OCI-LY3 (cell line): ENCODE data around the gene ATF6.
"Not testable (repeated sequence)": the region's sequence is repeated elsewhere in the genome, so short reads cannot be mapped to it uniquely, and the experiment has no call there.

Experiments
- H2AFZ ChIP-seq: fragments of 200-600, 300-600 bp; shearing (Covaris generic); 2 replicates; pipeline ENCODE4 v1.6.0; 2014; ENCODE audit warnings: antibody characterized with exemption, low read depth, low read length
- H3K27ac ChIP-seq: fragments of 200-600, 300-600 bp; sonication (generic); 2 replicates; pipeline ENCODE4 v1.5.1; 2014; ENCODE audit warnings: mild to moderate bottlenecking, low read length, moderate library complexity, mixed read lengths
- H3K27me3 ChIP-seq: fragments of 200-600, 300-600 bp; sonication (generic); 2 replicates; pipeline ENCODE4 v1.6.1; 2014; ENCODE audit warnings: low read depth, low read length, mixed read lengths
- H3K36me3 ChIP-seq: fragments of 200-600, 300-600 bp; sonication (generic); replicated peaks from 2 replicates; pipeline ENCODE3; 2014; ENCODE audit warnings: low read depth, low read length, mixed read lengths
- H3K4me1 ChIP-seq: fragments of 300-600, 200-600 bp; sonication (generic); 2 replicates; pipeline ENCODE4 v1.6.1; 2014; ENCODE audit warnings: low read length, mixed read lengths
- H3K4me2 ChIP-seq: fragments of 200-600, 300-600 bp; sonication (generic); 2 replicates; pipeline ENCODE4 v1.6.1; 2014; ENCODE audit warnings: low read length, mixed read lengths
- H3K4me3 ChIP-seq: fragments of 300-600, 200-600 bp; sonication (generic); 2 replicates; pipeline ENCODE4 v1.5.1; 2014; ENCODE audit warnings: antibody characterized with exemption, mild to moderate bottlenecking, low read length, moderate library complexity
- H3K79me2 ChIP-seq: fragments of 300-600, 200-600 bp; shearing (Covaris generic); 2 replicates; pipeline ENCODE4 v1.6.1; 2014; ENCODE audit warnings: mild to moderate bottlenecking, low read length, mixed read lengths
- H3K9ac ChIP-seq: fragments of 300-600, 200-600 bp; shearing (Covaris generic); 2 replicates; pipeline ENCODE4 v1.6.0; 2014; ENCODE audit warnings: mild to moderate bottlenecking, low read length, moderate library complexity
- H3K9me3 ChIP-seq: fragments of 200-600, 300-600 bp; shearing (Covaris generic); 2 replicates; pipeline ENCODE4 v1.6.1; 2014; ENCODE audit warnings: low read length, mixed read lengths; ENCODE audit not compliant: insufficient read depth
- H4K20me1 ChIP-seq: fragments of 200-600, 300-600 bp; sonication (generic); 2 replicates; pipeline ENCODE4 v1.6.1; 2016; ENCODE audit warnings: low read length, mixed read lengths; ENCODE audit not compliant: insufficient read depth
- CTCF ChIP-seq: fragments of 200-600, 300-600 bp; sonication (generic); IDR thresholded peaks from 2 replicates; pipeline ENCODE4 v1.5.1; 2014; ENCODE audit warnings: antibody characterized with exemption, low read length, low read depth
- EZH2phosphoT487 ChIP-seq: fragments of 200-600 bp; shearing (Covaris generic); IDR thresholded peaks from 2 replicates; pipeline ENCODE4 v1.6.1; 2018; ENCODE audit warnings: antibody characterized with exemption, mixed run types, low read depth

The ATF6 gene

DNA sequence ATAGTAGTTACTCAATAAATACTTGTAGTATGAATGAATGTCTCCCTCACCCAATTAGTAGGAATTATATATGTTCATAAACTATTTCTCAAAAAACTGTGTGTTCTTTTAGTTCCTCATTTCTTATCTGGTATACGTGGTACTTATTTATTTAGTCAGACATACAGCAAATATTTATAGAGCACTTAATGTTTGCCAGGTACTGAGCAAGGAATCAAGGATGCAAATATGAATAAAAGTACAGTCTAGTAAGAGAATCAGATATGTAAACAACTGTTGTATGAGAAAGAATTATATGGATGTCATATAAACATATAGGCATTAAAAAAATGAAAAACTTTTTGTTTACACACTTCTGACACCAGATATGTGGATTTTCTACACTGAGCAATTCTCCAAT is 58.5 kb downstream of the ATF6 start:
- H3K27me3 ChIP-seq = no peaks in the 10 kb centered on the region
- no peaks in the 10 kb centered on the region for H3K9me3 ChIP-seq
- H3K4me1 ChIP-seq = no peaks in the 10 kb centered on the region
- H3K79me2 ChIP-seq = no peaks in the 10 kb centered on the region
- H3K4me2 ChIP-seq = no peak overlapping the region
- H3K9ac ChIP-seq = no peak overlapping the region
- TF ChIP-seq CTCF (no peak), EZH2phosphoT487 (no peak)
- H4K20me1 ChIP-seq = no peaks in the 10 kb centered on the region
- H2AFZ ChIP-seq = no peak overlapping the region
- H3K4me3 ChIP-seq = no peak overlapping the region
- H3K36me3 ChIP-seq = peaks cover 20% of the 10 kb centered on the region
- no peak overlapping the region for H3K27ac ChIP-seq

DNA sequence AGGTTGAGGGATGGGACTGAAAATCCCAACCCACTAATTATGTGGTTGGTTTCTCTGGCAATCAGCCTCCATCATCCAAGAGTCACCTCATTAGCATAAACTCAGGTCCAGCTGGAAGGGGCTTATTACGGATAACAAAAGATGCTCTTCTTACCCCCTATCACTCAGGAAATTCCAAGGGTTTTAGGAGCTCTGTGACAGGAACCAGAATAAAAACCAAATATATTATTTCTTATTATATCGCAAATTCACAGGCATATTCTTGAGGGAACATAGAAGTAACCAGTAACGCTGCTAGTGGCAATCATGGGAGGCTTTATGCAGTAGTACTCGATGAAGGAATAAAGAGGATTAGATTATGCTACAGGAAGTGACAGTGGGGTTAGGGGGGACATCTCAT is 59.7 kb downstream of the ATF6 start:
- H3K36me3 ChIP-seq = peaks cover 20% of the 10 kb centered on the region
- H4K20me1 ChIP-seq = no peaks in the 10 kb centered on the region
- no peaks in the 10 kb centered on the region for H3K27me3 ChIP-seq
- H3K9ac ChIP-seq = no peak overlapping the region
- H3K9me3 ChIP-seq = no peaks in the 10 kb centered on the region
- TF ChIP-seq EZH2phosphoT487 (no peak), CTCF (no peak)
- H3K4me1 ChIP-seq = no peaks in the 10 kb centered on the region
- H3K79me2 ChIP-seq = no peaks in the 10 kb centered on the region
- H3K4me3 ChIP-seq = no peak overlapping the region
- no peak overlapping the region for H3K4me2 ChIP-seq
- H3K27ac ChIP-seq = no peak overlapping the region
- no peak overlapping the region for H2AFZ ChIP-seq

DNA sequence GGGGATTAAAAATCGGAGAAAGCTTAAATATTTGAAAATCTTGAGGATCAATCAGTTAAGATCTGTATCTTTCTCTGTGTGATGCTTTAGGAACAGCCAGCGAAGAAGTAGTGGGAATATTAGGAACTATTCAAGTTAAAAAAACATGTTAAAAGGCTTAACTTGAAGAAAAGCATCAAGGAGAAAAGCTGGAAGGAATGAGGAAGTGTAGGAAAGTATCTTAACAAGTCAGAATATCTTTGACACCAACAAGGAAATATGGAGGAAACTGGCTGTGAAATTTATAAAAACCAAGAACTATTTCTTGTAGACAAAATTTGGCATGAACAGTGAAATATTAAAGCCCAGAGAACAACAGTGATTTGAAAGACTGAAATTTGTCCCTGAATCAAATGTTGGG is 60.4 kb downstream of the ATF6 start:
- no peak overlapping the region for H2AFZ ChIP-seq
- H3K9me3 ChIP-seq = no peaks in the 10 kb centered on the region
- H3K36me3 ChIP-seq = peaks cover 14% of the 10 kb centered on the region
- no peak overlapping the region for H3K27ac ChIP-seq
- no peak overlapping the region for H3K4me3 ChIP-seq
- no peaks in the 10 kb centered on the region for H4K20me1 ChIP-seq
- no peak overlapping the region for H3K9ac ChIP-seq
- H3K79me2 ChIP-seq = no peaks in the 10 kb centered on the region
- H3K4me2 ChIP-seq = no peak overlapping the region
- H3K4me1 ChIP-seq = no peaks in the 10 kb centered on the region
- H3K27me3 ChIP-seq = no peaks in the 10 kb centered on the region
- TF ChIP-seq EZH2phosphoT487 (no peak), CTCF (no peak)

DNA sequence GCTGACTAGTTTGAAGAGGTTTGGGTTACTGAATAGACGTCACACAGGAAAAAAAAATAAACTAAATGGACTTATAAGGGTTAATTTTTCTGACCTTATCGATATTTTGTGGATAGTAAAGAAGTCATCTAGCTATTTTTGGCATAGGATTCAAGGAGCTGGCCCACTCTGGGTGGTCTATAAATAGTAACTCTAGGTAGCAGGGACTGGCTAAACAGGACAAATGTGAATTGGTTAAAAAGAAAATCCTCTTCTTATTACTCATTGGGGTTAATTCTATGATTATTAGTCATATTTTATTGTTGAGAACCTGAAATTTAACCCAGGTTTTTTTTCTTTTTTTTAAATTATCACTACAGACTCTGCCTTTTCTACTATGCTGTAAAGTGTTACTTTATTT is 61.7 kb downstream of the ATF6 start:
- H3K4me1 ChIP-seq = no peaks in the 10 kb centered on the region
- H3K36me3 ChIP-seq = peaks cover 13% of the 10 kb centered on the region
- no peaks in the 10 kb centered on the region for H3K79me2 ChIP-seq
- no peak overlapping the region for H3K9ac ChIP-seq
- H3K9me3 ChIP-seq = no peaks in the 10 kb centered on the region
- no peak for TF ChIP-seq EZH2phosphoT487
- TF ChIP-seq CTCF = no peak
- no peaks in the 10 kb centered on the region for H4K20me1 ChIP-seq
- no peak overlapping the region for H3K4me2 ChIP-seq
- H3K27me3 ChIP-seq = no peaks in the 10 kb centered on the region
- no peak overlapping the region for H3K27ac ChIP-seq
- H3K4me3 ChIP-seq = no peak overlapping the region
- no peak overlapping the region for H2AFZ ChIP-seq

DNA sequence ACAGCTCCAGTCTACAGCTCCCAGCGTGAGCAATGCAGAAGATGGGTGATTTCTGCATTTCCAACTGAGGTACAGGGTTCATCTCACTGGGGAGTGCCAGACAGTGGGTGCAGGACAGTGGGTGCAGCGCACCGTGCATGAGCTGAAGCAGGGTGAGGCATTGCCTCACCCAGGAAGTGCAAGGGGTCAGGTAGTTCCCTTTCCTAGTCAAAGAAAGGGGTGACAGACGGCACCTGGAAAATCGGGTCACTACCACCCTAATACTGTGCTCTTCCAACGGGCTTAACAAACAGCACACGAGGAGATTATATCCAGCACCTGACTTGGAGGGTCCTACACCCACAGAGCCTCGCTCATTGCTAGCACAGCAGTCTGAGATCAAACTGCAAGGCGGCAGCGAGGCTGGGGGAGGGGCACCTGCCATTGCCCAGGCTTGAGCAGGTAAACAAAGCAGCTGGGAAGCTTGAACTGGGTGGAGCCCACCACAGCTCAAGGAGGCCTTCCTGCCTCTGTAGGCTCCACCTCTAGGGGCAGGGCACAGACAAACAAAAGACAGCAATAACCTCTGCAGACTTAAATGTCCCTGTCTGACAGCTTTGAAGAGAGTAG is 66.3 kb downstream of the ATF6 start:
- H3K4me3 ChIP-seq, H4K20me1 ChIP-seq, H2AFZ ChIP-seq, H3K4me2 ChIP-seq, H3K4me1 ChIP-seq, H3K27ac ChIP-seq, H3K27me3 ChIP-seq, H3K79me2 ChIP-seq, H3K9me3 ChIP-seq, H3K9ac ChIP-seq, H3K36me3 ChIP-seq: not testable (repeated sequence)
